GM19328 (cell line): ENCODE measurements around the gene ATAD3C.
"Not testable (repeated sequence)": the region's sequence is repeated elsewhere in the genome, so short reads cannot be mapped to it uniquely, and the experiment has no call there.

ENCODE experiments used
- ATAC-seq: cut with Tn5 transposase; IDR thresholded peaks from one replicate; pipeline ENCODE4 v1.9.1; 2021; ENCODE audit warnings: mild to moderate bottlenecking, moderate library complexity; ENCODE audit not compliant: unreplicated experiment

Gene ATAD3C

DNA sequence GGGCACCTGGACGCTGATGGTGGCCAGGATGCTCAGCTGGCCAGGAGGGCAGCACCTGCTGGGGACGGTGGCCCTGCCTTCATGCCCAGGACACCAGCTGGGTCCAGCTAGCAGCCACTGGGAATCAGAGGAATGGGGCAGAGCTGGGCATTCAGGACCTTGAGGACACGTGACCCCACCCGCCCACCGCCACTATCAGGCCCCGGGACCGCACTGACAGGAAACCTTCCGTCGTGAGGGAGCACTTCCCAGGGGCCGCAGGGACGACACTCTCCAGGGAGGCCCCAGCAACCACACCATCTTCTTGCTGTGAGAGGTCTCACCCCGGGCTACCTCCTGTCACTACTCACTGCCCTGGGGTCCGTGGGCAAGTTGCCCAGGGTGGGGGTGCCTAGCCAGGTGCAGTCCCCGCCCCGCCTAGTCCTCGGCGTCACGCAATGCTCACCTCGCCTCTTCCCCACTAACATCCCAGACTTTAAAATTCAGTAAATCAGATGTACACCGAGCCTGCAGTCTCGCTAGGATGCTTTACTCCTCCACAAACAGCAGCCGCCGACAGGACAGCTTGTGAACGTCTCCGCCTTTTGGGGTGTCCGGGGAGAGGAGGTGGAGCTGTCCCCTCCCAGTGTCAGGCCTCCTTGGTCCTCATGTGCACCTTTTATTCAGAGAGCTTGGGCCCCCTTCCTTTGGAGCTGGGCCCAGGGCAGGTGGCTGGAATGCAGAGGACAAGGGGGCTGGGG, 9.1 kb upstream of the ATAD3C start:
- no peak for ATAC-seq

DNA sequence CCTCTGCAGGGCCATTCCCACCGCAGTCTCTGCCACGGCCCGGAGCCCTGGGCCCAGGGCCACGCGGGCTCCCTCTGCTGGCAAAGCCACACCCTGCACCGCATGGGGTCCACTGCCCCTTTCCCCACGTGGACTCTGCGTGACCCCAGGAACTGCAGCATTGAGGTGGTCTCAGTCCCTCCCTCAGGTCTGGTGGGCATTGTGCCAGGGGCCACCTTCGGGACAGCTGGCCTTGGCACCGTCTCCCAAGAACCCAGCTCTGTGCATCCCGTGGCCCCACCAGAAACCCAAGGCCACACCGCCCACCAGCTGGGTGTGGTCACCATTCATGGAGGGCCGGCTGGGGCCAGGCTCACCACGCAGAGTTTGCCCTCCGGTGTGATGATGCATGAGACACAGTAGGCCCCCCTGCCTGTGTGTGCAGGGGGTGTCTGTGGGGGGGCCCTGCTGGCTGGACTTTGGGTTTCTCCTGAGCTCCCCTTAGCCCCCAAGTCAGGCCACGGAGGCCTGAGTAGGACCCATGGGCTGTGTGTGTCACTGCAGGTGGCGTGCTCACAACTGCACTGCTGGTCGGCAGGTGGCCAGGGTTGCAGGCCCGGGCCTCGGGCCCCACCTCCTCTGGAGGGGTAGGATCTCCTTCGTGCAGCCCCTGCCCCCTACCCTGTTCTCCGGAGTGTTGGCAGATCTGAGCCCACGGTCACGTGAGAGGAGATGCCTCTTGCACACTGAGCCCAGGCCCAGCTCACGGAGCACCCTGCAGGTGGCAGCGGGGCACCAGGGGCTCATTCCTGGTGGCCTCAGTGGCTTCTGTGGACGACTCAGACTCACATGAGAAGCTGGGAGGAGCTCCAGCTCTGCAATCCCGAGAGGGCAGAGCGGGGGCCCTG, 8.2 kb upstream of the ATAD3C start:
- ATAC-seq: no peak

DNA sequence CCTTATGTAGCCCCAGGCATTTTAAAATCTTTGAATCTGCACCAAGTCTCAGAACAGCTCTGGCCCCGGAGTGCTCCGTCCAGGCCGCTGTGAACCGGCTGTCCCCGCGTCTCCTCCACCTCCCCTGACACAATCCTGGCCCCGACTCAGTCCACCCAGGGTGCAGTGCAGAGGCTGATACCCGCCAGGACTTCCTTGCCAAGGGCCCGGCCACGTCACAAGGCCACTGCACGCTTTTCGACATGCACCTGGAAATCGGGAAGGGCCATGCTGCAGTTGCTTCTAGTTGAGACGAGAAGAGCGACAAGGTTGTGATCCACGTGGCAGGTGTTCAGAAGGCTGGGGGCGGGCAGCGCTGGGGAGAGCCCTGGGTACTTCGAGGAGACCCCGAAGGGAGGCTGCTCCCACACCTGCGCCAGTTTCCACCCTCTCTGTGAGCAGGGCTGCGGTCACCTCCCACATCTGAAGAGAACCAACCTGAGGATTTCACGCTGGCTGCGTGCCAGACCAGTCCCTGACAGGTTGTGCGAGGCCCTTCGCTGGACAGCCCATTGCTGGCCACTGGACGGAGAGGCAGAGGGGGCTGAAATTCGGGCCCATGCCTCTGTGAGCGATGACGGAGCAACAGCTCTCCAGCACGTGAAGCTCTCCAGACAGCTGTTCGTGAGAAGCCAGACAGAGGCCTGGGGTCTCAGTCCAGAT, 7.3 kb upstream of the ATAD3C start:
- ATAC-seq: no peak

DNA sequence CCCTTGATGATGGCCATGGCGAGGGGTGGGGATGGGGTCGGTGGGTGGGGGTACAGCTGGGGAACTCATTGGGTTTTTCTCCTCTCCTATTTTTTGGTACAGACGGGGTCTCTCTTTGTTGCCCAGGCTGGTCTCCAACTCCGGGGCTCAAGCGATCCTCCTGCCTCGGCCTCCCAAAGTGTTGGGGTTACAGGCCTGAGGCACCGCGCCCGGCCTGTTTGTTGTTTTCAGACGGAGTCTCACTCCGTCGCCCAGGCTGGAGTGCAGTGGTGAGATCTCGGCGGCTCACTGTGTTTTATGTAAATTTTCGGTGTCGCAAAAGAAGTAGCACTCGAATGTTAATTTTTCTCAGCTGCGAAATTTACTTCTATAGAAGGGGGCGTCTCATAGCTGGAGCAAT, 2.9 kb upstream of the ATAD3C start:
- not testable (repeated sequence) for ATAC-seq

DNA sequence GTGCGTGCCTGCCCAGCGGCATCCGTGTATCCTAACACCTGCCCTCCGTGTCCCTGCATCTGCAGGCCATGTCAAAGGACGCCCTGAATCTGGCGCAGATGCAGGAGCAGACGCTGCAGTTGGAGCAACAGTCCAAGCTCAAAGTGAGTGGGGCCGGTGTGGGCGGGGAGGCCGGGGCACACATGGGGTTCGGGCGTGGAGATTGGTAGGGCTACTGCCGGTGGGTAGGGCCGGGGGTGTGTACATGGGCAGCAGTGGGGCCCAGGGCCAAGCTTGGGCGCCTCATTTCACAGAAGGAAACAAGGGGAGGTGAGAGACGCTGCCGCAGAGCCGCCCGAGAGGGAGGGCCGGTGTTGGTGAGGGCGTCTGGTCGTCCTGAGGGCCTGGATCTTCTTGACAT, 1.1 kb downstream of the ATAD3C start:
- ATAC-seq: not testable (repeated sequence)

DNA sequence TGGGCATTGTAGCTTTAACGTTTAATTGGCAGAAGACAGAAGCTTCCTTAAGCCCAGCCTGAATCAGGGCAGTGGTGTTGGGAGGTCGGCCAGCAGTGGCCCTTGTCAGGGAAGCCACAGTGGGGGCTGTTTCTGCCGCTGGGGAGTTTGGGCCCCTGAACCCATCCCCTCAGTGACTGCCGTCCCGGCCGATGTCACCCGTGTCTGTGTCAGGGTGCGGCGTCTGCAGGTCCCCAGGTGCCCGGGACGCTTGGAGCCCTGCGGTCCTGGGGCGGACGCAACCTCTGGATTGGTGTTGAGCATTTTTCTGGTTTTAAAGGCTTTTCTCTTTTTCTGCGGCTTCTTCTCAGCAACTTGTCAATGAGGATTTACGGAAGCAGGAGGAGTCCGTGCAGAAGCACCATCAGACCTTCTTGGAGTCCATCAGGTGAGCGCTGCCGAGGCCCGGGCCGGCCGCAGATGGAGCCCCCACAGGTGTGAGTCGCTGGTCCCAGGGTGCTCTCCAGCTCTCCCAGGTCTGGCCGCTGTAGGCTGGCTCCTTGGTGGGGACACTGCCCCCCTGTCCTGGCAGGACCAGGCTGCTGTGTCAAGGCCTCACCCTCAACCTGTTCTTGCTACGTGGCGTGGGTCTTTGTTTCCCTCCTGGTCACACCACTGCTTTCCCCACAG, 2.3 kb downstream of the ATAD3C start:
- no peak for ATAC-seq

DNA sequence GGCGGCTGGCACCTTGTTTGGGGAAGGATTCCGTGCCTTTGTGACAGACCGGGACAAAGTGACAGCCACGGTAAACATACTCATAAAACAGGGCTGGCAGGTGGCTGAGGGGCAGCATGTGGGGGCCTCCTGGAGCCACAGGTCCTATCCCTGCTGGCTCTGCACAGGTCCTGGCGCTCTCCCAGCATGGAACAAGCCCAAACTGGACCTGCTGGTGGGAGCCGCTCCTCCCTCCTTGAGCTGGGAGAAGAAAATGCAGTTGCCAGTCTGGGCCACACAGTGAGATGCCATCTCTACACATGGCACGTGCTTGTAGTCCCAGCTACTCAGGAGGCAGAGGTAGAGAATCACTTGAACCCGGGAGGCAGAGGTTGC, 2.9 kb downstream of the ATAD3C start:
- ATAC-seq: not testable (repeated sequence)

DNA sequence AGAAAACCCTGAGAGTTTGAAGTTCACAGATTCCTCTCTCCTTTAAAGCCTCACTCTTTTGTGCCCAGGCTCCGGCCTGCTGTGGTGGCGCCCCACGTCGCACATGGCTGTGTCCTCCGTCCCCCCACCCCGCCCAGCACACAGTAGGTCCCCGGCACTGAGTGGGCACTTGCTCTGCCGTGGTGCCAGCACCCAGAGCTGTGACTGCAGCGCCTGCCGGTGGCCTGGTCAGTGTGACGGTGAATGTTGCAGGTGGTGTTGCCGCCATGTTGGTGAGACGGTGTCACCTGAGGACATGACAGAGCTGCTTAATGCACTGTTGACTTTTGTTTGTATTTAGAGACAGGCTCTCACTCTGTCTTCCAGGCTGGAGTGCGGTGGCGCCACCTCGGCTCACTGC, 3.4 kb downstream of the ATAD3C start:
- ATAC-seq: no peak

DNA sequence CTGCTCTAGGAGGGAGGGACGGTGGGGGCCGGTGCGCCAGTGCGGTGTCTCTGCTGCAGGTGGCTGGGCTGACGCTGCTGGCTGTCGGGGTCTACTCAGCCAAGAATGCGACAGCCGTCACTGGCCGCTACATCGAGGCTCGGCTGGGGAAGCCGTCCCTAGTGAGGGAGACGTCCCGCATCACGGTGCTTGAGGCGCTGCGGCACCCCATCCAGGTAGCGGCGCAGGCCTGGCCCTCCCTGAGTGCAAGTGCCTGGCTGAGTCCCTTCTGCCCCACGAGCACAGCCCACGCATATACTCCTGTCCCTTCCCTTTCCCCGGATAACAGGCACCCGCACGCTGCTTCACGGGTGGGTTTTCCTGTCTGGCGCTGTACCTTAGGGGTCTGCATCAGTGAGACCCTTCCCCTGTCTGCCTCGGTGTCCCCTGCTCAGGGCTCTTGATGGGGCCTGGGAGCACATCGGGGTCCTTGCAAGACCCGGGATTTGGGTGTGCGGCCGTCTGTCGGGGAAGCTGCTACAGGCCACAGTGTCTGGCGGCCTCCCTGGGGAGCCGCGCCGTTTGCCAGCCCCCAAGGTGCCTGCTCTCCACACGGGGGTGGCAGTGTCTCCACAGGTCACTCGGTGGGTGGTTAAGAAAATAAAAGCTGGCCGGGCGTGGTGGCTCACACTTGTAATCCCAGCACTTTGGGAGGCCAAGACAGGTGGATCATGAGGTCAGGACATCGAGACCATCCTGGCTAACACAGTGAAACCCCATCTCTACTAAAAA, 5.0 kb downstream of the ATAD3C start:
- not testable (repeated sequence) for ATAC-seq

DNA sequence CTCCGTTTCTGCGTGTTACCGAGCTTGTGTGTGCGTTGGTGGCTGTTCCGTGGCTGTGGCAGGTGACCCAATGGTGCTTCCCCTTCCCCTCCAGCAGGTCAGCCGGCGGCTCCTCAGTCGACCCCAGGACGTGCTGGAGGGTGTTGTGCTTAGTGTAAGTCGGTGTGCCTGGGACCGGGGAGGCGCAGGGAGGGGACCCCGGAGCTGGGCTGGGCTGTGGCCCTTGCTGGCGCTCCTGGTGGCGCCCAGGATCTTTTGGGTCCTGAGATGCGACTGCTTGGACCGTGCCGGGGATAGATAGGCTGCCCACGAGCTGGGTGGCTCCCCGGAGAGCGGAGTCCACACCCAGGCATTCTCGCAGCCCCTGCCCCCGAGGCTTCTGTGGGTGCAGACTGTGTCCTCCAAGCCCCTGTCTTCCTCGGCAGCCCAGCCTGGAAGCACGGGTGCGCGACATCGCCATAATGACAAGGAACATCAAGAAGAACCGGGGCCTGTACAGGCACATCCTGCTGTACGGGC, 5.9 kb downstream of the ATAD3C start:
- ATAC-seq: no peak

DNA sequence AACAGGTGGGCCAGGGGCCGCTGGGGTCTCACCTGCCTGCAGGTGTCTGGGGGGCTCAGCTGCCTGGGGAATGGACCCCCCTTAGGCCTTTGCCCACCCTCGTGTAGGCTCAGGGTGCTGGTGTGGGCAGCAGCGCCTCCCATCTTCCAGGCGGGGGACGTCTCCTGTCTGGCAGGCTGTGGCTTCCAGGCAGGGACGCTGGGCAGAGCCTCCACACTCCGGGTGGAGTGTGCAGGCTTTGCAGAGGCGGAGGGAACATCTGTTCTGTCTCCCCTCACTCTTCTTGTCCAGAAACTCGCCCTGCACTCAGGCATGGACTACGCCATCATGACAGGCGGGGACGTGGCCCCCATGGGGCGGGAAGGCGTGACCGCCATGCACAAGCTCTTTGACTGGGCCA, 6.4 kb downstream of the ATAD3C start:
- ATAC-seq: not testable (repeated sequence)

DNA sequence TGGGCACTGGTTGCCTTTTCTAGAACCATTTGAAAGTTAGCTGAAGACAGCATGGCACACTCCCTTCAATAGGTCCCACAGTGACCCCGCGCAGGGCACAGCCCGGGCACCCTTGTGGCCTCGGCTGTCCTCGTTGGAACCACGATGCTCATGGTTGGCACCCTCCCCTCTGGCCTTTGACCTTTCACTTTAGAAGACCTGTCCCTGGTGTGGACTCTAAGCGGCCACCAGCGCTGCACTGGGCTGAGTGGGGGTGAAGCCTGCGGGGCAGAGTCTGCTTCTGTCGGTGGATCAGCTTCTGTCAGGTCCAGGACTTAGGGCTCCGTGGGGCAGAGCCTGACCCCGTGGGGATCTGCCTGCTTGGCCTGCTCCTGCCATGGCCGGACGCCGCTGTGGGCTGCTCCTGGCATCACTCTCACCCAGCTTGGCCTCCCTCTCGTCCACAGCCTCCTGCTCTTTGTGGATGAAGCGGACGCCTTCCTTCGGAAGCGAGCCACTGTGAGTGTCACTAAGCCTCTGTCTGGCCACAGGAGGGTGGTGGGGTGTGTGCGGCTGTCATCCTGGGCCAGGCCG, 7.3 kb downstream of the ATAD3C start:
- ATAC-seq: not testable (repeated sequence)

DNA sequence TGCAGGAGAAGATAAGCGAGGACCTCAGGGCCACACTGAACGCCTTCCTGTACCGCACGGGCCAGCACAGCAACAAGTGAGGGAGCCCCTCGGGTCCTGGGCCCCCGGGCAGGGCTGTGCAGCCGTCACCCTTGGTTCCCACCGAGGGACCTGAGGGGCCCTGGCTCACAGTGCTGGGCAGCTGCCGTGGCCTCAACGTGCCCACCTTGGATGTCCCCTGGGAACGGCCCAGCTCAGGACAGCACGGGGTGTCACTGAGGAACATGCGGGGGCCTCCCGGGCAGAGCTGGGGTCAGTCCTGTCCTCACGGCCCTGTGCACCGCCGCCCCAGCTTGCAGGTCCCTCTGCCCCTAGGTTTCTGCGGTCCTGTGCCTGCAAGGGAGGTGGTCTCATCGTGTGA, 9.7 kb downstream of the ATAD3C start:
- ATAC-seq: not testable (repeated sequence)

DNA sequence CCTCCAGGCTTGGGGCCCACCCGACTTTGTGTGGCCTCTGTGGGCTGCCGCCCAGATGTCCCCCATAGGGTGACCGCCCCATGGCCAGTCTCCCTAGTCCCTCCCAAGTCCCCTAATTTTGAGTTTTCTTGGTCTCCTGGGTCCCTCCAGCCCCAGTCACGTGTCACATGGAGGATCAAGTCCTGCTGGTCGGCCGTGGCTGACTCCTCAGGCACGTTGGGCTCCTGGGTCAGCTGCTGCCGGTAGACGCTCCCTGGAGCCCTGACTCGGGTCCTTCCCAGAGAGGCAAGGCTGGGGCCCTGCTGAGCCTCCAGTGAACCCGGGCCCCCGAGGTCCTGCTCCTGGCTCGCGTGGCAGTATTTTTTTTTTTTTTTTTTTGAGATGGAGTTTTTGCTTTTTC, 10.2 kb downstream of the ATAD3C start:
- not testable (repeated sequence) for ATAC-seq

DNA sequence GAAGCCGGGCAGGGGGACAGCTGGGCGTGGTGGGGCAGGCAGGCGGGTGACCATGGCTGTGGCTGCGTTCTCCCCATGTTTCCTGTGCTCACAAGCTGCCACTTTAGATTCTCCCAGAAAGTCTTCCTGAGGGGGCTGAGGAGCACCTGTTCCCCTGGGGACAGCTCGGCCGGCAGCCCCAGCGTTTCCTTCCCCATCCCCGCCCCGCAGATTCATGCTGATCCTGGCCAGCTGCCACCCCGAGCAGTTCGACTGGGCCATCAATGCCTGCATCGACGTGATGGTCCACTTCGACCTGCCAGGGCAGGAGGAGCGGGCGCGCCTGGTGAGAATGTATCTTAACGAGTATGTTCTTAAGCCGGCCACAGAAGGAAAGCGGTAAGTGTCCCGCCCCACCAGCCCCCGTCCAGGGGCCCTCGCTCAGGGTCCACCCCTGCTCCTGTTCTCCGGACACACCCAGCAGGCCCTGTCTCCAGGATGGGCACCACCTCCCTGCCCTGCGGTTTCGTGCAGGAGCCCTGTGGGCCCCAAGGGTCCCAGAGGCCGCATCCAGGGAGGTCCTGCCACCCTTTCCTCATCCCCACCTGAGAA, 11.1 kb downstream of the ATAD3C start:
- no peak for ATAC-seq

DNA sequence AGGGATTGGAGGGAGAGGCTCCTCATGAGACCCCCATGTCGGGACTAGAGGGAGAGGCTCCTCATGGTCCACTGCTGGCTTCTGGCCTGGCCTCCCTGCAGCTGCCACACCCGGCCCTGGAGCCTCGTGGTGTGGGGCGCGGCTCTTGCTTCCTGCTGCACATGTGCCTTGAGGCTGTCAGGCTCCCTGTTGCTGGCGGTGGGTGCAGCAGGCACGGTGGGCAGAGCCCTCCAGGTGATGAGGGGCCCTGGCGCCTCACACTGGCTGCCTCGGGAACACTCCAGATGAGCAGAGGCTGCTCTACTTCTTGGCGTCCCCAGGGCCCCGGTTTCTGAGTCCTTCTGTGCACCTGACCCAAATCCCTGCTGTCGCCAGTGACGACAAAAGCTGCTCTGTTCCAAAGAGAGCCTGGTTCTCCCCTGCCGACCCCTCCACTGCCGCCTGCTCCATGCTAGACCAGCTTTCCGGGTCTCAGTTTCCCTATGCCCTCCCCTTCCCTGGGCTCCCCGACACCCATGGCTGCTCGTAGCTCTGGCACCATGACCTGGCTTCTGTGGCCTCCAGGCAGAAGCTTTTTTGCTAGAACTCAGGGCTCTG, 12.3 kb downstream of the ATAD3C start:
- no peak for ATAC-seq

DNA sequence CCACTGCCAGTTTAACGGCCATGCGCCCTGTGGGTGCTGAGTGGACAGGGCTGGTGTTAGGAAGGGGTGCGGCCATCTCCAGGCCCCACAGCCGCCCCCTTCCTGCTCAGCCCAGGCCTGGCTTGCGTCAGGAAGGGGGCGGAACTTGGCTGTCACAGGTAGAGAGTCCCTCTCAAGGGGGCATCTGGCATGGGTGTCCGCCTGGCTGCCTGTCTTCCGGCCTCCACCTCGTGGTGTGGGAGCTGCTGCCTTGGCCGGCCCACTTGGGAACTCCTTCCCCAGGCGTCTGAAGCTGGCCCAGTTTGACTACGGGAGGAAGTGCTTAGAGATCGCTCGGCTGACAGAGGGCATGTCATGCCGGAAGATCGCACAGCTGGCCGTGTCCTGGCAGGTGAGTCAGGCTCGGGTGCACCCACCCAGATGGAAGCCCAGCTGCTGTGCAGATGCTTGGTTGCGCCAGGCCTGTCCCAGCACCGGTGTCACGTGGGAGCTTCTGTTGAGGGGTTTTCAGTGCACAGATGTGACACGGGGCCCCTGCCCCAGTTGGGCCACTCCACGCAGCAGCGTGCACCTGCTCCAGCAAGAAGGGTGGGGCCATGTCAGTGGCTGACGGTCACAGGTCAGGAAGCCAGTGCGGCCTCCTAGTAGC, 13.0 kb downstream of the ATAD3C start:
- ATAC-seq: no peak

DNA sequence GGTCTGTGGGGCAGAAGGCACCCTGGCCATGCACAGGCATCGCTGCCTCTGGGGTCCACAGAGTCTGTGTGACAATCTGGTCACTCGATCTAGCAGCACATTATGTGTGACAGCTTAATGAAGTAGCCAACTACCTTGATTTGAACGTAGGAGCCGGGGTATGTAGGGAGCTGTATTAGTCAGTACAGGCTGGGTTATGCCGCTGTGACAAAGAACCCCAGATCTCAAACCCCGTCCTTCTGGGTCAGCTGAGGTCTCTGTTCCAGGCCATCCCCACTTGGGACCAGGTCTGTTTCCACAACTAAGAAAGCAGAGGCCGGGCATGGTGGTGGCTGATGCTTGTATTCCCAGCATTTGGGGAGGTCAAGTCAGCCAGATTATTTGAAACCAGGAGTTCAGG, 13.8 kb downstream of the ATAD3C start:
- ATAC-seq: no peak
